ENCODE data around the gene MICALL2. TPM values are rescaled to one million over a fixed set of nuclear protein-coding genes. Genes with fewer than 3 reads are reported as not detected.
A peak's percentile ranks its signal among the peaks of the same experiment; 100 is the strongest.

MICALL2 gene
- total RNA-seq, 2 donors from 2014 or later = 23.3 to 26.7 TPM

- Histone ChIP-seq H3K4me1 (peaks cover 8% of the 10 kb centered on the region), H3K27me3 (no peaks in the 10 kb centered on the region), H3K36me3 (replicated peaks in 1 of 2; ENCODE audit: insufficient read depth in 1 of 2, low read depth in 2 of 2) (peaks cover 21 to 22% of the 10 kb centered on the region in 2 donors), H3K27ac (no peak overlapping the region), H3K9me3 (no peaks in the 10 kb centered on the region), H3K4me3 (no peak overlapping the region)
- intact Hi-C loops (cut with DNase I) = no loop called here
- no peak for ATAC-seq
- DNase-seq = no peak
- WGBS, 2 donors = 92 to 94% methylated on average over 12 to 24 of the region's 24 CpGs
- no peak for TF ChIP-seq CTCF (IDR thresholded peaks at IDR 0.05)
- no peak for TF ChIP-seq POLR2A (IDR thresholded peaks at IDR 0.05)
These were observed 9.5 kb upstream of the MICALL2 start for GRCh38 chr7:1468643-1469298.

- no peaks in the 10 kb centered on the region for H3K9me3 ChIP-seq
- 87 to 90% methylated on average over 13 of the region's 13 CpGs for WGBS, 2 donors
- H3K4me3 ChIP-seq = no peak overlapping the region
- intact Hi-C loops (cut with DNase I) = no loop called here
- DNase-seq (no peak), ATAC-seq (no peak)
- no peak for TF ChIP-seq POLR2A (IDR thresholded peaks at IDR 0.05)
- TF ChIP-seq CTCF (IDR thresholded peaks at IDR 0.05) = no peak
- peaks cover 17 to 22% of the 10 kb centered on the region in 2 donors for H3K36me3 ChIP-seq (replicated peaks in 1 of 2; ENCODE audit: insufficient read depth in 1 of 2, low read depth in 2 of 2)
- H3K27me3 ChIP-seq = no peaks in the 10 kb centered on the region
- H3K27ac ChIP-seq = no peak overlapping the region
- peaks cover 7% of the 10 kb centered on the region for H3K4me1 ChIP-seq
These were observed 8.9 kb upstream of the MICALL2 start for GRCh38 chr7:1468203-1468602.

GRCh38 chr7:1466524-1467271, 7.4 kb upstream of the MICALL2 start:
- ATAC-seq (peak; percentile 55), DNase-seq (peak; percentile 46 to 64 (median 60))
- no peak overlapping the region for H3K4me3 ChIP-seq
- H3K27ac ChIP-seq = peak overlapping the region in 2 of 4 donors; percentile 4 to 44
- 45 to 63% methylated on average over 5 to 14 of the region's 17 CpGs for WGBS, 2 donors
- no peak for TF ChIP-seq CTCF (IDR thresholded peaks at IDR 0.05)
- TF ChIP-seq POLR2A (IDR thresholded peaks at IDR 0.05) = no peak
- intact Hi-C loops (cut with DNase I) = no loop called here
- peaks cover 9% of the 10 kb centered on the region for H3K4me1 ChIP-seq
- H3K36me3 ChIP-seq (replicated peaks in 1 of 2; ENCODE audit: insufficient read depth in 1 of 2, low read depth in 2 of 2) = peaks cover 10 to 11% of the 10 kb centered on the region in 2 donors
- H3K9me3 ChIP-seq = no peaks in the 10 kb centered on the region
- H3K27me3 ChIP-seq = no peaks in the 10 kb centered on the region

- no peak for DNase-seq
- no peak overlapping the region for H3K4me3 ChIP-seq
- H3K36me3 ChIP-seq (replicated peaks in 1 of 2; ENCODE audit: insufficient read depth in 1 of 2, low read depth in 2 of 2) = peaks cover 0 to 3% of the 10 kb centered on the region in 2 donors
- no peak for TF ChIP-seq POLR2A (IDR thresholded peaks at IDR 0.05)
- no peak for TF ChIP-seq CTCF (IDR thresholded peaks at IDR 0.05)
- H3K4me1 ChIP-seq = peaks cover 29% of the 10 kb centered on the region
- no peaks in the 10 kb centered on the region for H3K27me3 ChIP-seq
- no peaks in the 10 kb centered on the region for H3K9me3 ChIP-seq
- no peak for ATAC-seq
- intact Hi-C loops (cut with DNase I) = no loop called here
- 56 to 66% methylated on average over 11 to 12 of the region's 12 CpGs for WGBS, 2 donors
- no peak overlapping the region for H3K27ac ChIP-seq
These were observed 5.4 kb upstream of the MICALL2 start for GRCh38 chr7:1464694-1465093.

All from body of pancreas (tissue), 4 donors.